GM20000 (cell line): Measurements from ENCODE around the gene EGFL7.

Source experiments
- DNase-seq: peaks from one replicate; pipeline ENCODE4 v3.0.0; 2012; ENCODE audit warnings: low spot score
- TF ChIP-seq, protein P1 (sequence below): IDR thresholded peaks from 2 replicates; pipeline ENCODE4 v1.5.1; 2012; ENCODE audit warnings: mild to moderate bottlenecking, control low read depth; ENCODE audit errors: extremely low read depth, missing control alignments

The EGFL7 gene

GRCh38 chr9:136697146-136697820 is 34.6 kb downstream of the EGFL7 start:
- TF ChIP-seq, protein P1, sequence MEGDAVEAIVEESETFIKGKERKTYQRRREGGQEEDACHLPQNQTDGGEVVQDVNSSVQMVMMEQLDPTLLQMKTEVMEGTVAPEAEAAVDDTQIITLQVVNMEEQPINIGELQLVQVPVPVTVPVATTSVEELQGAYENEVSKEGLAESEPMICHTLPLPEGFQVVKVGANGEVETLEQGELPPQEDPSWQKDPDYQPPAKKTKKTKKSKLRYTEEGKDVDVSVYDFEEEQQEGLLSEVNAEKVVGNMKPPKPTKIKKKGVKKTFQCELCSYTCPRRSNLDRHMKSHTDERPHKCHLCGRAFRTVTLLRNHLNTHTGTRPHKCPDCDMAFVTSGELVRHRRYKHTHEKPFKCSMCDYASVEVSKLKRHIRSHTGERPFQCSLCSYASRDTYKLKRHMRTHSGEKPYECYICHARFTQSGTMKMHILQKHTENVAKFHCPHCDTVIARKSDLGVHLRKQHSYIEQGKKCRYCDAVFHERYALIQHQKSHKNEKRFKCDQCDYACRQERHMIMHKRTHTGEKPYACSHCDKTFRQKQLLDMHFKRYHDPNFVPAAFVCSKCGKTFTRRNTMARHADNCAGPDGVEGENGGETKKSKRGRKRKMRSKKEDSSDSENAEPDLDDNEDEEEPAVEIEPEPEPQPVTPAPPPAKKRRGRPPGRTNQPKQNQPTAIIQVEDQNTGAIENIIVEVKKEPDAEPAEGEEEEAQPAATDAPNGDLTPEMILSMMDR: no peak
- DNase-seq: no peak

GRCh38 chr9:136697821-136698526 is 35.3 kb downstream of the EGFL7 start:
- TF ChIP-seq, protein P1: no peak
- no peak for DNase-seq

DNA sequence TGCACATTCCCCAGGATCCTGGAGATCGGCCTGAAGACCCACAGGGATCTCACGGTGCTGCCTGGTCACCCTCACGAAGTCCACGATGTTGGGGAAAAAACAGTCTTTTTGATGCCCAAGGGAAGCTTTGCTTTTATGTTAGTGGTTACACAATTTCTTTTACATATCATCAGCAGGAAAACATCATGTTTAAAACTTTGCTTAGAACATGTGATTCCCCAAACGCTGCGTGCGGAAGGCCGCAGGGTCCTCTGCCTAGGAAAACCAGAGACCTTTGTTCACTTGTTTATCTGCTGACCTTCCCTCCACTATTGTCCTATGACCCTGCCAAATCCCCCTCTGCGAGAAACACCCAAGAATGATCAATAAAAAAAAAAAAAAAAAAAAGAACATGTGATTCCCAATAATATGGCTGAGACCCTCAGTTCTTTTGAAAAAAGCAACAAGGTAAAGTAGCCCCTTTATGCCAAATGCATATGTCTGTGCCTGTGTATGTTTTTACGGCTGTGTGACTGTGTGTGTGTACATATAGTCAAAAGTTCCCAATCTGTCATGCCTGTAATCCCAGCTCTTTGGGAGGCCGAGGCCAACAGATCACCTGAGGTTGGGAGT is 36.0 kb downstream of the EGFL7 start:
- no peak for DNase-seq
- TF ChIP-seq, protein P1: no peak

DNA sequence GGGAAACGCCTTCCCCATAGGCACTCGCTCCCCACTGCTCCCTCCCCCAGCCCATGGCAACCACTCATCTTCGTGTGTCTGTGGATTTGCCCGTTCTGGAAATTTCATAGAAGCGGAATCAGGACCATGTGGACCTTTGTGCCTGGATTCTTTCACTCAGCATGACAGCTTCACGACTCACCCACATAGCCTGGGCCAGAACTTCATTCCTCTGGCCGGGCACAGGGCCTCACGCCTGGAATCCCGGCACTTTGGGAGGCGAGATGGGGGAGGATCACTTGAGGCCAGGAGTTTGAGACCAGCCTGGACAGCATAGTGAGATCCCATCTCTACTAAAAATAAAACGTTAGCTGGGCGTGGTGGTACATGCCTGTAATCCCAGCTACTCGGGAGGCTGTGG is 37.6 kb downstream of the EGFL7 start:
- TF ChIP-seq, protein P1: no peak
- DNase-seq: no peak

DNA sequence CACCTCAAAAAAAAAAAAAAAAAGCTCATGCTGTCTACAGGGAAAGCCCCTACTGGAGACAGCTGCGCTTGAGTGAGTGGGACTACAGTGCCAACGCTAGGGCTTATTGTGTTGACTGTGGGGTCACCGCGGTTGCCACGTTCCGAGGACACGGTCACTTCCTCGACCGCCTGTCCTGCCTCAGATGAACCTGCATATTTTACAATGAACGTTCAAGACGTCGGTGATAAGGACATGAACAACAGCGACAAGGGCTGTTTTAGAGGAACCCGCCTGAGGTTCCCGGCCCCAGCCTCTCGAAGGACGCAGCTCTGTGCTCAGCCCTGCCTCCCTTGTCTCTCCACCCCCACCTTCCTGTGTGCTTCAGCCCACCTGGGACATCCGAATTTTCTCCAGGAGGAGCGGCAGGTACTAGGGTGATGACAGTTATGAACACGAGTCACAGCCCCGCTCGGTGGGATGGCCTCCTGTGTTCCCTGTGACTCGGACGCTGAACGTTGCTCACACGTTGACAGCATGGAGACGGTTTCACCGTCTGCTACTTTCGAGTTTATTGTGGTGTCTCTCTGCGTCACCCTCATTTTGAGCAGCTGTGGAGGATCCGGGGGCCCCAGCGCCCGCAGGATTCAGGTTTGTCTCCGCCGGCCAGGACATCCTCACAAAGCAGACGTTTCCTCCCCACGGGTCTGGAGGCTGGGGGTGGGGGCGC is 38.4 kb downstream of the EGFL7 start:
- DNase-seq: peak; percentile 79
- TF ChIP-seq, protein P1: no peak

GRCh38 chr9:136701668-136702053 is 38.9 kb downstream of the EGFL7 start:
- no peak for DNase-seq
- TF ChIP-seq, protein P1: no peak
